ENCODE measurements around the gene MED14.

MED14 gene

DNA sequence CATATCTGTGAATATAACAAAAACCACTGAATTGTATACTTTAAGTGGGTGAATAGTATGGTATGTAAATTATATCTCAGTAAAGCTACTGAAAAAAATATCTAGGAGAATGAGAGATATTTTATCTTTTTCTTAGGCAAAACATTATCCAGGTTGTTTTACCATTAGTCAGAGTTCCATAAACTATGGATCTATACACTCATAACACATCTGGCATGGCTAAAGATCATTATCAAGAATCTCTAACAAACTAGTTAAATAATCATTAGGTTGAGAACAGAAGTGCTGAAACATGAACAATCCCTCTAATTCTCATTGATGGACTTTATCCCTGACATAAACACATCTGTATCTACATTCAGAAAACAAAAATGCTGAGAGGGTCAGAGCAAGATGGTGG lies 15.6 kb downstream of the MED14 start:
- TF ChIP-seq CSDC2 (CRISPR knock-in tag; IDR thresholded peaks at IDR 0.05) (no peak), RARB (CRISPR knock-in tag; IDR thresholded peaks at IDR 0.05) (no peak), ZFP3 (CRISPR knock-in tag; IDR thresholded peaks at IDR 0.05) (no peak), ZNF8 (CRISPR knock-in tag; IDR thresholded peaks at IDR 0.05) (no peak), BACH2 (CRISPR knock-in tag; IDR thresholded peaks at IDR 0.05; ENCODE audit: borderline replicate concordance) (no peak), TCF4 (CRISPR knock-in tag; IDR thresholded peaks at IDR 0.05; ENCODE audit: borderline replicate concordance) (no peak), ISL1 (CRISPR knock-in tag; IDR thresholded peaks at IDR 0.05) (no peak)
- TF ChIP-seq, protein P1, sequence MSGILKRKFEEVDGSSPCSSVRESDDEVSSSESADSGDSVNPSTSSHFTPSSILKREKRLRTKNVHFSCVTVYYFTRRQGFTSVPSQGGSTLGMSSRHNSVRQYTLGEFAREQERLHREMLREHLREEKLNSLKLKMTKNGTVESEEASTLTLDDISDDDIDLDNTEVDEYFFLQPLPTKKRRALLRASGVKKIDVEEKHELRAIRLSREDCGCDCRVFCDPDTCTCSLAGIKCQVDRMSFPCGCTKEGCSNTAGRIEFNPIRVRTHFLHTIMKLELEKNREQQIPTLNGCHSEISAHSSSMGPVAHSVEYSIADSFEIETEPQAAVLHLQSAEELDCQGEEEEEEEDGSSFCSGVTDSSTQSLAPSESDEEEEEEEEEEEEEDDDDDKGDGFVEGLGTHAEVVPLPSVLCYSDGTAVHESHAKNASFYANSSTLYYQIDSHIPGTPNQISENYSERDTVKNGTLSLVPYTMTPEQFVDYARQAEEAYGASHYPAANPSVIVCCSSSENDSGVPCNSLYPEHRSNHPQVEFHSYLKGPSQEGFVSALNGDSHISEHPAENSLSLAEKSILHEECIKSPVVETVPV (CRISPR knock-in tag; IDR thresholded peaks at IDR 0.05): no peak
- no peak; the same call in 2 of the 3 replicates for ATAC-seq

DNA sequence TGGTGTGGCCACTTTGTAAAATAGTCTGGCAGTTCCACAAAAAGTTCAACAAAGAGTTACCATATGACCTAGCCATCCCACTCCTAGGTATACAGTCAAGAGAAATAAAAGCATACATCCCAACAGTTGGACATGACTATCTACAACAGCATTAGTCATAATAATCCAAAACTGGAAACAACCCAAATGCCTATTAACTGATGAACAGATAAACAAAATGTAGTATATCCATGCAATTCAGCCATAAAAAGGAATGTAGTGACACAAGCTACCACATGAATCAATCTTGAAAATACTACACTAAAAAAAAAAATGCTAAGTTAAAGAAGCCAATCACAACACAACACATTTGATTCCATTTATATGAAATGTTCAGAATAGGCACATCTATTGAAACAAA lies 16.1 kb downstream of the MED14 start:
- peak; percentile 86 for ATAC-seq
- peak; percentile 84 for TF ChIP-seq ISL1 (CRISPR knock-in tag; IDR thresholded peaks at IDR 0.05)
- no peak for TF ChIP-seq SNAI2 (CRISPR knock-in tag; IDR thresholded peaks at IDR 0.05)

DNA sequence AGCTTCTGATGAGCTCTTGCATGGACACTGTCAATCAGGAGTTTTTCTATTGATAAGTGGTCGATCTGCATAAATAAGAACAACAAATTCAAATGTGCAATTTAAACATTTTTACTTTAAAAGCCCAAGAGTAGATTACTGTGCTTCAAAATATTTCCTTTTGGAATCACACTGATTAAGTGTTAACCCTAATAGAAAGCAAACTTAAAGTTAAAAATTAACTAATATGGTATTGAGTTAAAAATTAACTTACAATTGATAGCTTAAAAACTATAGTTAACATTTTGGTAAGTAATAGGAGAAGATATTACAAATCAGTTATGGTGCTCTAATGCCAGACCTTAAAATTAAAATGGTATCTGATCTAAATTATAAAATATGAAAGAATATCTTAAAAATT lies 25.9 kb downstream of the MED14 start:
- TF ChIP-seq ZNF565 (CRISPR knock-in tag; conservative IDR thresholded peaks at IDR 0.05; ENCODE audit: low read depth) (no peak), ZNF8 (CRISPR knock-in tag; IDR thresholded peaks at IDR 0.05) (no peak), ESRRG (CRISPR knock-in tag; IDR thresholded peaks at IDR 0.05) (no peak)
- TF ChIP-seq, protein P2, sequence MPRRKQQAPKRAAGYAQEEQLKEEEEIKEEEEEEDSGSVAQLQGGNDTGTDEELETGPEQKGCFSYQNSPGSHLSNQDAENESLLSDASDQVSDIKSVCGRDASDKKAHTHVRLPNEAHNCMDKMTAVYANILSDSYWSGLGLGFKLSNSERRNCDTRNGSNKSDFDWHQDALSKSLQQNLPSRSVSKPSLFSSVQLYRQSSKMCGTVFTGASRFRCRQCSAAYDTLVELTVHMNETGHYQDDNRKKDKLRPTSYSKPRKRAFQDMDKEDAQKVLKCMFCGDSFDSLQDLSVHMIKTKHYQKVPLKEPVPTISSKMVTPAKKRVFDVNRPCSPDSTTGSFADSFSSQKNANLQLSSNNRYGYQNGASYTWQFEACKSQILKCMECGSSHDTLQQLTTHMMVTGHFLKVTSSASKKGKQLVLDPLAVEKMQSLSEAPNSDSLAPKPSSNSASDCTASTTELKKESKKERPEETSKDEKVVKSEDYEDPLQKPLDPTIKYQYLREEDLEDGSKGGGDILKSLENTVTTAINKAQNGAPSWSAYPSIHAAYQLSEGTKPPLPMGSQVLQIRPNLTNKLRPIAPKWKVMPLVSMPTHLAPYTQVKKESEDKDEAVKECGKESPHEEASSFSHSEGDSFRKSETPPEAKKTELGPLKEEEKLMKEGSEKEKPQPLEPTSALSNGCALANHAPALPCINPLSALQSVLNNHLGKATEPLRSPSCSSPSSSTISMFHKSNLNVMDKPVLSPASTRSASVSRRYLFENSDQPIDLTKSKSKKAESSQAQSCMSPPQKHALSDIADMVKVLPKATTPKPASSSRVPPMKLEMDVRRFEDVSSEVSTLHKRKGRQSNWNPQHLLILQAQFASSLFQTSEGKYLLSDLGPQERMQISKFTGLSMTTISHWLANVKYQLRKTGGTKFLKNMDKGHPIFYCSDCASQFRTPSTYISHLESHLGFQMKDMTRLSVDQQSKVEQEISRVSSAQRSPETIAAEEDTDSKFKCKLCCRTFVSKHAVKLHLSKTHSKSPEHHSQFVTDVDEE (CRISPR knock-in tag; IDR thresholded peaks at IDR 0.05): no peak
- TF ChIP-seq, protein P3, sequence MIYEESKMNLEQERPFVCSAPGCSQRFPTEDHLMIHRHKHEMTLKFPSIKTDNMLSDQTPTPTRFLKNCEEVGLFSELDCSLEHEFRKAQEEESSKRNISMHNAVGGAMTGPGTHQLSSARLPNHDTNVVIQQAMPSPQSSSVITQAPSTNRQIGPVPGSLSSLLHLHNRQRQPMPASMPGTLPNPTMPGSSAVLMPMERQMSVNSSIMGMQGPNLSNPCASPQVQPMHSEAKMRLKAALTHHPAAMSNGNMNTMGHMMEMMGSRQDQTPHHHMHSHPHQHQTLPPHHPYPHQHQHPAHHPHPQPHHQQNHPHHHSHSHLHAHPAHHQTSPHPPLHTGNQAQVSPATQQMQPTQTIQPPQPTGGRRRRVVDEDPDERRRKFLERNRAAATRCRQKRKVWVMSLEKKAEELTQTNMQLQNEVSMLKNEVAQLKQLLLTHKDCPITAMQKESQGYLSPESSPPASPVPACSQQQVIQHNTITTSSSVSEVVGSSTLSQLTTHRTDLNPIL (CRISPR knock-in tag; IDR thresholded peaks at IDR 0.05; ENCODE audit: low read depth): no peak
- ATAC-seq: no peak

DNA sequence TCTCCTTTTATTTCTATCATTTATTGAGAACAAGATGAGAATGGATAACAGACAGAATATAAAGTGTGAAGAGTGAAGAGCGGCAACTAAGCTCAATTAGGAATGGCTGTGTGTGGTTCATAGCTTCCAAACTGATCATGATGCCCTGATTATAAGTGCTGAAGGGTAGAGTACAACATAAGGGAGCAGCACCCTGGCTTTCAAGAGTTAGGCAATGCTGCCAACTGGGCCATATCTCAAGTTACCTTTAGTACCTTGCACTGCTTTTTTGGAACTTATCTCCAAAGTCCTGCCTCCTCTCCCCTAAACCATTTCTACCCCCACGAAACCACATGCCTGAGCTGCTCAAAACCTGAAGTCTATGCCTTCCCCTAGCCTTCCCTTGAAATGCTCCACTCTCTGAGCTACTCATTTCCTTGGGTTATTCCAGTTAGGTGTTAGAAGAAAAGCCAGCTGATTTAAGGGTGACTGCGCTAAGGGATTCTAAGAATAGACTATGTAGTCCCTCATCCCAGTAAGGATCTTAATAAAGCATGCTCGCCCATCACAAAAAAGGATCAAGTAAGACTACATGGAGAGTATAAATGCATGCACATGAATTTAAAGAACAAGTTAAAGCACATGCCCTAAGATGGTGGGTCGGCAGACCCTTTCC lies 29.6 kb downstream of the MED14 start:
- TF ChIP-seq ZFP3 (CRISPR knock-in tag; IDR thresholded peaks at IDR 0.05) (no peak), PPARA (CRISPR knock-in tag; IDR thresholded peaks at IDR 0.05; ENCODE audit: borderline replicate concordance) (no peak), ARNTL (CRISPR knock-in tag; IDR thresholded peaks at IDR 0.05; ENCODE audit: borderline replicate concordance, low read depth) (no peak), OSR1 (CRISPR knock-in tag; IDR thresholded peaks at IDR 0.05) (no peak), ZNF8 (CRISPR knock-in tag; IDR thresholded peaks at IDR 0.05) (no peak), RARB (CRISPR knock-in tag; IDR thresholded peaks at IDR 0.05) (no peak), ZNF565 (CRISPR knock-in tag; conservative IDR thresholded peaks at IDR 0.05; ENCODE audit: low read depth) (no peak), TOX (CRISPR knock-in tag; IDR thresholded peaks at IDR 0.05; ENCODE audit: borderline replicate concordance) (no peak), ISL1 (CRISPR knock-in tag; IDR thresholded peaks at IDR 0.05) (no peak), CSDC2 (CRISPR knock-in tag; IDR thresholded peaks at IDR 0.05) (no peak), GLIS3 (CRISPR knock-in tag; IDR thresholded peaks at IDR 0.05) (no peak), SNAI2 (CRISPR knock-in tag; IDR thresholded peaks at IDR 0.05) (no peak), ZFP30 (CRISPR knock-in tag; IDR thresholded peaks at IDR 0.05) (no peak), TCF4 (CRISPR knock-in tag; IDR thresholded peaks at IDR 0.05; ENCODE audit: borderline replicate concordance) (no peak)
- TF ChIP-seq, protein P3 (CRISPR knock-in tag; IDR thresholded peaks at IDR 0.05; ENCODE audit: low read depth): no peak
- TF ChIP-seq, protein P2 (CRISPR knock-in tag; IDR thresholded peaks at IDR 0.05): no peak
- TF ChIP-seq, protein P4, sequence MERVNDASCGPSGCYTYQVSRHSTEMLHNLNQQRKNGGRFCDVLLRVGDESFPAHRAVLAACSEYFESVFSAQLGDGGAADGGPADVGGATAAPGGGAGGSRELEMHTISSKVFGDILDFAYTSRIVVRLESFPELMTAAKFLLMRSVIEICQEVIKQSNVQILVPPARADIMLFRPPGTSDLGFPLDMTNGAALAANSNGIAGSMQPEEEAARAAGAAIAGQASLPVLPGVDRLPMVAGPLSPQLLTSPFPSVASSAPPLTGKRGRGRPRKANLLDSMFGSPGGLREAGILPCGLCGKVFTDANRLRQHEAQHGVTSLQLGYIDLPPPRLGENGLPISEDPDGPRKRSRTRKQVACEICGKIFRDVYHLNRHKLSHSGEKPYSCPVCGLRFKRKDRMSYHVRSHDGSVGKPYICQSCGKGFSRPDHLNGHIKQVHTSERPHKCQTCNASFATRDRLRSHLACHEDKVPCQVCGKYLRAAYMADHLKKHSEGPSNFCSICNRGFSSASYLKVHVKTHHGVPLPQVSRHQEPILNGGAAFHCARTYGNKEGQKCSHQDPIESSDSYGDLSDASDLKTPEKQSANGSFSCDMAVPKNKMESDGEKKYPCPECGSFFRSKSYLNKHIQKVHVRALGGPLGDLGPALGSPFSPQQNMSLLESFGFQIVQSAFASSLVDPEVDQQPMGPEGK (CRISPR knock-in tag; IDR thresholded peaks at IDR 0.05; ENCODE audit: borderline replicate concordance): no peak
- ATAC-seq: no peak
